GM19025 (cell line): Measurements from ENCODE around the gene ACTR1B.
"Not testable (repeated sequence)": the region's sequence is repeated elsewhere in the genome, so short reads cannot be mapped to it uniquely, and the experiment has no call there.

Source experiments
- ATAC-seq: cut with Tn5 transposase; IDR thresholded peaks from one replicate; pipeline ENCODE4 v1.9.1; 2021; ENCODE audit warnings: mild to moderate bottlenecking, low read depth, moderate library complexity; ENCODE audit not compliant: unreplicated experiment

ACTR1B gene

DNA sequence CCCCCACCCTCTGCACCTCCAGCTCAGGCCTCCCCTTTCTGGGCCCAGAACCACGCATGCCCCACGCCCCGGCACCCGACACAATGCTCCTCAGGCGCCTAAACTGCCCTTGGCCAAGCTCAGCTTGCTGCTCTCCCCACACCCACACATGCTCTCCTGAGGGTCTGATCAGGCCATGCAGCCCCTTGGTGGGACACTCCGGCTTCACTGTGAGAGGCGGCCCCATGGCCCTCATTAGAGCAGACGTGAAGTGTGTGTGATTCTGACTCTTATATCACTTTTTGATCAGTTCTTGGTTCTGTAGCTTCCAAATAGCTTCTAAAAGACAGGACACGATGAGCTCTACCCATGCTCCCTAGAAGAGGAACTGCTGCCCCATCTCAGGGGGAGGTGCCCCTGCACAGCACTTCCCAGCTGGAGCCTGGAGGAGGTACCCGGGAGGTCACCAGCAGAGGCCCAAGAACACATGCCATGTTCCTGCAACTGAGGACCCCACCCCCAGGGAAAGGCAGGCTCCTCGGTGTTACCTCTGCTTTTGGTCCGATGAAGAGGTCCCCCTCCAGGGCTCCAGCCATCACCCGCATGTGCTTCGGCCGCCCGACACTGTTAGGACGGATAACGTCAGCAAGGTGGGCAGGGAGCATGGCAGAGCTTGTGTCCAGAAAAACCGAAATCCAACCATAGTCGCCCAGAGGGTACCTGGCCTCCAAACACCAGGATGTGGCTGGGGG, 3.6 kb downstream of the ACTR1B start:
- no peak for ATAC-seq

DNA sequence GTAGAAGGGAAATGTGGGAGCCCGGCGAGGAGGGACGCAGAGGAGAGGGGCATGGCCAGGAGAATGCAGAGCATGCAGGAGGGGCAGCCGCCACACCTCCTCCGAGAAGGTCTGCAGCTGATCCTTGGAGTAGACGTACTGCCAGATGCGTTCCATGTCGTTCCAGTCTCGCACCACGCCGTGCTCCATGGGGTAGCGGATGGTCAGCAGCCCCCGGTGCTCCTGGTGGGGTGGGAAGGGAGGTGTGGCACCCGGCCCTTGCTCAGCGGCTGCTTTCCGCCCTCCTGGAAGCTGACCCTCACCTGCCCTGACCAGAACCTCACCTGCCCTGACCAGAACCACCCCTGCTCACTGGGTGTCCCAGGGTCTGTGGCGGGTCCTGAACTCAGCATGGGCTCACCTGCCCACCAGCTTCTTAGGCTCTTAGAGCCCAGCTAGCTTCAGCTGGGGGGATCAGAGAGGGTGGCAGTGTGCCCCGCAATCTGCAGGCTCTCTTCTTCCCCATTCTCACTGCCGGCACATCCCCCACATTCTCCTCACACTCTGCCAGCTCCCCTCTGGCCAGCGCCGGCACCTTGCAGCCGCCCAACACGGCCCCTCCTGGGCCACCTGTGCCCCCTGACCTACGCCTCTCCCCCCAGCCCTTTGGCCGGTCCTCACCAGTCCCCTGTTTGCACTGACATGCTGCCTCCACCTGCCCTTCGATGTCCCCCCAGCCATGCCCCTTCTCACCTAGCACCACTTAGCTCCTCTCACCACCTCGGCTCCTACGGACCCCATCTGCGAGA, 4.4 kb downstream of the ACTR1B start:
- ATAC-seq, result no peak

DNA sequence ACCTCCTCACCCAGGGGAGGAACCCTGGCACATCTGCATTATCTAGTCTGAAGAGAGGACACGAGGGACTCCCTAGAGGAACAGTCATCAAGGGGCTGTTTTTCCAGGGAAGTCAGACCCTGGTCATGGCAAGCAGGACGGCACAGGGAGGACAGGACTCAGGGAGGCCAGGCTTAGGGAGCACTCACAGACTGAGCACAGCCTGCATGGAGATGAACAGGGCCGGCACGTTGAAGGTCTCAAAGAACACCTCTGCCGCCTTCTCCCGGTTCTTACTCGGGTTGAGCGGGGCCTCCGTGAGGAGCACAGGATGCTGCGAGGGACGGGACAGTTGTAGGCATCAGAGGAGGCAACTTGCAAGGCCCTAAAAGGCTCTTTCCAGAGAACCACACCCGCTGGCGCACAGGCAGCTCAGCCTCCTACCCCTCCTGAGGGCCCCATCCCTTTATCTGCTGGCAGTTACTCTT, 5.1 kb downstream of the ACTR1B start:
- no peak for ATAC-seq

DNA sequence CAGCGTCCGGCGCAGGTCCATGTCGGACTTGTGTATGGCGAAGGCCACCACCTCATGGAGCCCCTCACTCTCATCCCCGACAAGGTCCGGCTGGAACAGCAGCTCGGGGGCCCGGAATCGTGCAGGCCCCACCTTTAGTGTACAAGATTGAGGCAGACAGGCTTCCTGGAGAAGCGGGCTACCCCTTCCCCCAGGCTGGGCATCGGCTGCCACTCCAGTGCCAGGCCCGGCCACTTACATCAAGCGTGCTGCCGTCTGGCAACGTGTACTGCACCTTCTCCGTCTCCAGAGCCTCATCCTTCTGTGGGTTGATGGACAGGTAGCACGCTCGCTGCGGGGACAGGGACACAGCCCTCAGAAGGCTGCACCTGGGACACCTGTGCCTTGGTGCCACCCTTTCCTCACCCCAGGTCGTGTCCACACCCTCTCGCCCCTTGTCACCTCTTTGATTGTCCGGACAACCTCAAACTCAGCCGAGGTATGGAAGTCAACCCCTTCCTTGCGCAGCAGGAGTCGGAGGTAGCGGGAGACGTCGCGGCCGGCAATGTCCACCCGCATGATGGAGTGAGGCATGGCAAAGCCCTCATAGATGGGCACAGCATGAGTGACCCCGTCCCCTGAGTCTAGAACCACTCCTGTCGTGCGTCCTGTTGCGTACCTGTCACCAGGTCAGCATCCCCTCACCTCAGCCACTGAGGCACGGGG, 5.7 kb downstream of the ACTR1B start:
- no peak for ATAC-seq

DNA sequence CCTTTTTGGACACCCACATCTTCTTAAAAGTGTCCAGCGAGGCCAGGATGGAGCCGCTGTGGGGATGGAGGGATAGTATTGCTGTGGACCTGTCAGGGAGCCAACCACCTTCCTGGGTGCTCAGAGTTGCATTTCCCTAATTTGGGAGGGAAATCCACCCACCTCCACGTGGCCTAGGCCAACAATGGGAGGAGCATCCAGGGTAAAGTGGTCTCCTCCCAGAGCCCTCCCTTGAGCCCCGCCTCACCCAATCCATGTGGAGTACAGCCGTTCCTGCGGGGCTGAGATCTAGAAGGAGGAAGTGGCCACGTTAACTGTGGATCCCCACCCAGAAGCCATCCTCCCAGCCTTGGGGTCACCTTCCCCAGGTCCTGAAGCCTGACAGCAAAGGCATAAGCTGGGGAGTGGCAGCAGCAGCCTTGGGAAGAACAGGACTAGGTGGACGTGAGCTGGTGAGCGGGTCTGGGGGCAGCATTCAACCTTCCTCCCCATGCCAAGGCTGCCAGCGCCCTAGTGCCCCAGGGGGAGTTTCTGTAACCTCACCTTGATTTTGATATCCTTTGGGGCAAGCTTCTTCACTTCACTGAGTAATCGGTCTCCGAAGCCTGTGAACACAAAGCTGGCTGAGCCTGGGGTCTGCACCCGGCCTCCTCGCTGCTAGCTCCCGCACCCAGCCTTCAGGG, 6.8 kb downstream of the ACTR1B start:
- no peak for ATAC-seq

DNA sequence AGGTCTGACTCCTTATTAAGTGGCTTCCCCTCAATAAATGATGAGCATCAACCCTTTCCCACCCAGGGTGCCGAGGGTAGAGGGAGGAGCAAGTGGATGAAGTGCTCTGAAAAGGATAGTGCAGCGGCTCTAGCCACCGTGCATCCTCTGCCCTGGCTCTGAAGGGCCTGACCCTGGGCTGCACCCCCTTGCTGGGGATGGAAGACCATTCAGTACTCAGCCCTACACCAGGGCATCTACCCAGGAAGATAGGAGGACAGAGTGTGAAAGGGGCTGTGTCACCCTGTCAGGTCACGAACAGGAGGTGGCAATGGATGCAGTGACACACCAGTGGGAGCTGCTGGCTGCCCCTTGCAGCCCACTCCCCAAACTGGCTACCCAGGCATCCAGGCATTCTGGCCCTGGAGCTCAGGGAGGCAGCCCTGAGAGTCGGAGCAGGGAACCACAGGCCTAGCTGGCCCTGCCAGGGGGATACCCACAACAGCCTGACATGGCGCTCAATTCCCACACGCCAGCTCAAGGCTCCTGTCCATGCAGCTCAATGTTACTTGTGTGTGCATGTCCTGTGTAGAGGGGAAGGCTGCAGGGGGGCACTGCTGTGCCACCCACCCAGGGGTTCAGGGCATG, 7.6 kb downstream of the ACTR1B start:
- no peak for ATAC-seq

DNA sequence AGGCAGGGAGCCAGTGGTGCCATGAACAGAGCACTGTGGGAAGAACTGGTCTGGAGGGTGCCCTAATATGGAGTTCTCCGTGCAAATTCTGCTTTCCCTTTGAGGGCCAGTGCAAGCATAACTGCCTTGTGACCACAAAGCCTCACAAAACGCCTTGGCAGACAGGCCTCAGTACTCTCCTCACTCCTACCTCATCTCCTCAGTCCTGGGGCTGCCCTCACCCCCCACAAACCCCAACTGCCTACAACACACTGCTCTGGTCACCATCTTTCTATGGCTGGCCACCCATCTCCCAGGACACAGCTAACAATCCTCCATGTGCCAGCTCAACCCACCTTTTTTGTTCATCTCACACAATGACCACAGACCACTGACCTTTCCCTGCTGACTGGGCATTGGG, 9.1 kb downstream of the ACTR1B start:
- ATAC-seq, result no peak

DNA sequence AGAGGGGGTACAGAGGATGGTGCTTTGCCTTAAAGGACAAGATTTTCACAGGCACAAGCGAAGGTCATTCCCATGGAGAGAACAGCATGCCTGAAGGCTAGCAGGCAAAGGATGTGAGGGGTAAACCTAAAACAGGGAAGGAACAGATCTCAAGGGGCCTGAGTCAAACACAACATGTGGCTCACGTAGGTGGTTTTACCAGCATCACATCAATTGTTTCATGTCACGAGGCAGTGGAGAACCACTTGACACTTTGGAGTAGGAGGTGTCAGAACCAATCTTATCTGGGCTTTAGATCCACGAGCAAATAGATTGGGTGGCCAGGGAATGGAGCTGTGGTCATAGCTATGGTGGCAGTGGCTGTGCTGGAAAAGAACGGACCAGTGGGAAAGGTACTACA, 9.5 kb downstream of the ACTR1B start:
- ATAC-seq, result no peak

DNA sequence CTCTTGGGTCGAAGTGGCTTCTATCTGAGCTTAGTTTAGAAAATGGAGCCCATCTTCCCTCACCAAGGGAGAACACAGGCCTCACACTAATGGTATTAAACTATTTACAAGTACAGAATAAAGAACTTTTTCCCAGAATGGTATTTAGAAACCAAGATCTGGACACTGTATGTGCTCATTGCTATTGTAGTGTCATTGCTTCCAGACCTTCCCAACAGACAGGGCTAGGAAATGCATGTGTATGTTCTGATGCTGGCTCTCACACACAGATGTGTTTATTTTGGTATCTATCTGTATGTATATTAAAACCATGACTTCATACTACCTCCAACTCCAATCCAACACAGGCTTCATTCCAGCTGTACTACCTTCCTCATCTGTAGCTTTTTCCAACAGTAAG, 10.0 kb downstream of the ACTR1B start:
- ATAC-seq, result no peak

DNA sequence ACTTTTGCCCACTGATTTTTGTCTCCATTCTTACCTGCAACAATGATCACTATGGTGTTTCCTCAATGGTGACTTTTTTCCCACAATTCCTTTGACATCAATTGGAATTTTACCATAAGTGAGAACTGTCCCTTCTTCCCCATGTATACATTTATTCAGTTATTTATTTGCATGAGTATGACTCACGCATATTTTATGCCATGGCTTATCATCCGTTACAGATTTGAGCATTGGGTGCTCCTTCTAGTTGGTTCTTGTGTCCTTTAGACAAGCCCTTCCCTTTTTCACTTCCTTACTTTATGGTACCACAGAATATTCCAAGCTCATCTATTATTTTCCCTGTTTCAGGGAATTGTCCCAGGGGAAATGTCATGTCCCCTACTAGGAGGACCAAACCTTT, 10.4 kb downstream of the ACTR1B start:
- ATAC-seq, result no peak

DNA sequence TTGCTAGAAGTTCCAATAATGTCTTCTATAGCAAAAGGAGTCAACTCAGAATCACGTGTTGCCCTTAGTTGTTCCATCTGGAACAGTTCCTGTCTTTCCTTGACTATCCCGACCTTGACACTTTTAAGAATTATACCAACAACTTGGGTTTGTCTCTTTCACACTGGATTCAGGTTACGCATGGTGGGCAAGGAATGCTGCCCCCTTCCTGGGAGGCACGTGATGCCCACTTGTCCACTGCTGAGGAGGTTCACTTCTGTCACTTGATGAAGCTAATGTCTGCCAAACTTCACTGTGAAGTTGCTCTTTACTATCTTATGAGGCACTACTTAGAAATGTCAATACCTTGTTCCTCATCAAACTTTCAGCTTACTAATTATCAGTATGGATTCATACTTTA, 12.7 kb downstream of the ACTR1B start:
- no peak for ATAC-seq

DNA sequence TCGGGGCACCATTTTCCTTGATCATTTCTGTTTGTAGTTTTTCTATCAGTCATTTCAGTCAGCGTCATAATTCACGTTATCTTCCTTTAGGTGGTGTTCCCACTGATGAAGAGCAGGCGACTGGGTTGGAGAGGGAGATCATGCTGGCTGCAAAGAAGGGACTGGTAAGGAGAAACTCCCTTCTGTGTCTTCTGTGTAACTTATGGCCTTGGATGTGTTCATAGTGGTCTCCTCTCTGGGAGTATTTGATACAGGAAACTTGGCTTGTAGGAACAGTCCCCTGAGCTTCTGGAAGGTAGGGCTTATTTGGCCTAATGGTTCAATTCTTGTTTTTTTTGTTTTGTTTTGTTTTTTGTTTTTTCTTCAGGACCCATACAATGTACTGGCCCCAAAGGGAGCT, 16.9 kb downstream of the ACTR1B start:
- no peak for ATAC-seq

DNA sequence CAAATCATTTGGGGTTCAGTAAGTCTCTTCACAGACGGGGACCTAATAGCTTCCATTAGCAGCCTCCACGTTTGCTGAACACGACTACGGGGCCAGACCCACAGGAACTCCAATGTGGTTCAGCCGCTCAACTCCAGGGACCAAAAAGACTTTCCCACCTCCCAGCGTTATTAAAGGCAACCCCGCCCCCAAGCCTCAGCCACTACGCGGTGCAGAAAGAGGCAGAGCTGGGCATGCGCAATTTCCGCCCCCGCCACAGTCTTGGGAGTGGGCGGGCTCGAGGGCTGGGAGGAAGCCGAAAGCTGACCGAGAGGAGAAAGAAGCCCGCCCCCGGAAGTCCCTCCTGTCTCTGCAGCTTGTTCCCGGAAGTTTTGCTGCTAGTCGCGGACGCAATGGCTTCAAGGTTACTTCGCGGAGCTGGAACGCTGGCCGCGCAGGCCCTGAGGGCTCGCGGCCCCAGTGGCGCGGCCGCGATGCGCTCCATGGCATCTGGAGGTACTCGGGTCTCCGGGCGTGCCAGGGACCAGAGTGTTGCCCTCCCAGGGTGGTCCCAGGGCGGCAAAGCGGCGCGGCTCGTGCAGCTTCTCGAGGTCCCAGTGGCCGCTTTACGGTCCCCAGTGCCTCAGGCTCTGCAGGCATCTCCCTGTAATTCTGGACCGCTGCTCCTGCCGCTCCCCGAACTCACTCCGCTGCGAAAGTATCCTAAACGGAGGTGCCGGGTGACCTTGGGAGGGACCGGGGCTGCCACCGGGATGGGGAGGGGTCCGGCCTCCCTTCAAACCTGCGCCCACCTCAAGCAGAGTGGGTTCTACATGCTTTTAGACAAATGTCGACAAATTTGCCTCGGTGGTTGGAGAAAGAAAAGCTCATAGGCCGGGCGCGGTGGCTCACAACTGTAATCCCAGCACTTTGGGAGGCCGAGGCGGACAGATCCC, 17.9 kb downstream of the ACTR1B start, which contains the start of gene COX5B:
COX5B (plus strand) TSS at position 368 of the 935 bp plus-strand sequence; CDS start at position 393, 25 bp downstream.
- ATAC-seq, result peak; percentile 91

DNA sequence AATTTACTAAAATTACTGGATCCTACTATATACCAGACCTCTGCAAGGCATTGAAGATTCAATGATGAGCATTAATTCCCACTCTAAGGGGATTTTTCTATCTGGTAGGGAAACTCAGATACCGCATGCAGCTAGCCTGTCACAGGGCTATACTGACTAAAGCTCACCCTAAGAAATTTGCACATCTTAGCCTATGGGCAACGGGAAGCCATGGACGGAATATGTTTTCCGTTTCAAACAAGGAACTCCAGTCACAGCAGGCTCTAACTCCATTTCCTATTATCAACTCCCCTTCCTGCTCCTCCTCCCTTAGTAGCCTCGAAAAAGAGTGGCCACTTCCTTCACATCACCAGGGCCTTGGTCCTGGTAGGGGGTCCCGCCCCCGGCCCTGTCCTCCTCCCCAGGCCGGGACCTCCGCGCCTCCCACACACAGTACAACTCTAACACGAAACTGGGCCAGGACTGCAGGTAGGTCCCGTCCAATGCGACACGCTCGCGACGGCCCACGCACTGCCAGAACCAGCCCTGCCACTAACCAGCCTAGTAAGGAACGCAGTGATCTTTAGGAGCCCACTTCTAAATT, 18.6 kb downstream of the ACTR1B start:
- ATAC-seq, result peak; percentile 16

DNA sequence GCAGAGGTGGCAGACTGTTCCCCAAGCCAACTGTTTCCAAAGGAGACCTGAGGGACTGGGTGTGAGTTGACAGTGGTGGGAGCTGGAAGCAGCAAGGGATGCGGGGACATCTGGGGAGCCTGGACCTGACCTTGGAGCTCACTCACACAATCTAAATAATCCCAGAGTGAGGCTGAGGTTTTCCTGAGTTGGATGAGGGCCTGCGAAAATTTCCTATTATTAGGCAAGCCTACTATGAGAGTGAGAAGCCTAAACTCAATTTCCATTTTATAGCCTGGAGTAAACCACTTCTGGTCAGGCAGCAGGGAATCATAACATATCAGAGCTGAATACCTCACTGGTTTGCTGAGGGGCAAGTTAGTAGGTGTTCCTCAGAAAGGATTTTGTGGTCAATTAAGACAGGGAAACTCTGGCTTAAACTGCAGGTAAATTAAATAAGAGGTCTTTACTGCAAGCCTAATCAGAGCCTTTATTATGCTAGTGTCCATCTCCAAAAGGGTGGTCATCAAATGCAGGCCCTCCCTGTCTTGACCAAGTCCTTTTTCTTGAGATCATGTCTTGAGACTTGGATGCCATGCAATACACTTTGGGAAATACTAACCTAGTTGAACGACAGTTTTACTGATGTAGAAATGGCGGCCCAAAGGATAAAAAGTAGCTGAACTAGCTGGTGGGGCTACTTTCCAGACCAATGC, 19.7 kb downstream of the ACTR1B start:
- no peak for ATAC-seq

DNA sequence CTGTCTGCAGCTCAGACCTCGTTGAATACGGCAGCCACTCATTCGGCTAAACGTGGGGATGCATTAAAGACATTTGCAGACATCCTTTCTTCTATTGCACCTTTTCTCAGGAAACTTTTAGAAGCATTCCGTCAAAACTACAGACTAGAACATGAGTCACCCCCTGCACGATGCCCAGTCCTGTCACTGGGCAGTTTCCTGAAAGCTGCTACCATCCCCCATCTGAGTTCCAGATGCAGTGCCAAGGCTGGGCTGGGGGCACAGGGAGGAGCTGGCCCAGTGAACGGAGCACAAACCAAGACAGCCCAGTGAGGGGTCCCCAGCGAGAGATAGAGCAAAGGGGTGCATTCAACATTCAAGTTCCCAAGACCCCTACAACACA, 37.8 kb downstream of the ACTR1B start:
- not testable (repeated sequence) for ATAC-seq

DNA sequence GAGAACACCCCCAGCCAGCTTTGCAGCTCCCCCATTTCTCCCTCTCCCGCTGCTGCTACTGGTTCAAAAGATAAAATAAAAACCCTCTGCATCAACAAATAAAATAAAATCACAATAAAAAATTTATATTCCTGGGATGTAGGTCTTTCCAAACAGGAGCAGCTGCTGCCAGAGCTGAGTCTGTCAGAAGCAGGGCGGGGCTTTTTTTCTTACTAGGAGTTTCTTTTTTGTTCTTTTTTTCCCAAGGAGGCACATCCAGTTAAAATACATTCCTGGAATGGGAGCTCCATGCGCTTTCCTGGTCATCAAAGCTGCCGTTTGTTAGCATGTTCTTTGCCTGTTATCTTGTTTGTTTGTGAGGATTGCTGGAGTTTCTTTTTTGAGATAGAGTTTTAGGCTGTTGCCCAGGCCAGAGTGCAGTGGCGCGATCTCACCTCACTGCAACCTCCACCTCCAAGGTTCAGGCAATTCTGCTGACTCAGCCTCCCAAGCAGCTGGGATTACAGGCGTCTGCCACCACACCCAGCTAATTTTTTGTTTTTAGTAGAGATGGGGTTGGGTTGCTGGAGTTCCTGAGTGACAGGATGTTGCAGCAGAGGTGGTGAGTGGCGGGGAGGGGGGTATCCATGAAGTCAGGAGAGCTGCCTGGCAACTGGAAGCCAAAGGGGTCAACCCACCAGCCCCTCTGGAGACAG, 38.3 kb downstream of the ACTR1B start:
- ATAC-seq, result not testable (repeated sequence)

DNA sequence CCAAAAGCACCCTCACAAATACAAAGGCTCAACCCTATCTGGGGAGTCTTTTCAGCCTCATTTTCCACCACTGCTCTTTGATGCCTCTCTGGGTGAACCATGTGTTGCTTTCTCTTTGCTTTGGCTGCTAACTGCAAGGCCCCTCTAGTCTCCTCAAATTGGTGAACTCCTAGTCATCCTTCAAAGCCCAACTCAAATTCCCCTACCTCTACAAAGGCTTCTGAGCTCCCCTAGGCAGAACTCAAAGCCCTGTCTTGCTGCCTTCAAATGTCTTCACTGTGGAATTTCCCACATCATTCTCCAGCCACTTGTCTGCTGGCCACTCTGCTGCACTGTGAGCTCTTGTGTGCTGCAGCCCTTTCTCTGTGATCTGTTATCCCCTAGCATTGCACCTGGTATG, 40.9 kb downstream of the ACTR1B start:
- ATAC-seq, result not testable (repeated sequence)
